T-helper 1 cell (primary cell): Measurements from ENCODE around the gene PDIK1L.

Source experiments
- DNase-seq, 5 donors: peaks; one replicate each; pipeline ENCODE4 v3.0.0-alpha.2; 2012 to 2020

The PDIK1L gene

DNA sequence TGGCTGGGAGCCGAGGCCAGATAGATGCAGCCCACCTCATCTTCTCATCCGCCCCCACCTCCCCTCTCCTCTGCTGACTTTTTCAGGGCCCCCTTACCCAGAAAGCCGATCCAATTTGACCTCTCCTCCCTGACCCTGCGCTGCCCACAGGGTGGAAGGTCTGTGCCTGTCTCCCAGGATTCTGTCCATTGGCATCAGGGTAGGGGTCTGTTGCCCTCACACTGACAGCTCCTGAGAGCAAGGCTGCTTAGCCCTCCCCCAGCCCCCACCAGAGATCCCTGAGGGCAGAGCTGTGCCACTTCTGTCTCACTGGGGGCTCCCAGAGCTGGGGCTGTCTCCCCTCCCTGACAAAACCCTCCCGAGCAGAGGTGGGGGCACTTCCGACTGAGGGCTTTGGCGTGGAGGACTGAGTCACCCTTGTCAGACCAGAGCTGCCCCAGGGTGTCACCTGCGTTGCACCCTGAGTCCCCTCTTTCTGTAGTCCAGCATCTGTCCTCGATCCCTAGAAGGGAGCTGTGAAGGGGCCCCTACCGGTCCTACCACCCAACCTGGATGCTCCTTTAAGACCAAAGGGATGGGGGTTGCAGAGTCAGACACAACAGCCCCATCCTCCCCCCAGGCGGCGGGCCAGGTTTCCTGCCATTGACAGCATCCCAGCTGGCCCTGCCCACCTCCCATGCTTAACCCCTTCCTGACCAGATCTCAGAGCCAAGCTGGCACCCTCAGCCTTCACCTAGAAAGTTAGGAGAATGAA lies 44.8 kb downstream of the PDIK1L start:
- DNase-seq: no peak

DNA sequence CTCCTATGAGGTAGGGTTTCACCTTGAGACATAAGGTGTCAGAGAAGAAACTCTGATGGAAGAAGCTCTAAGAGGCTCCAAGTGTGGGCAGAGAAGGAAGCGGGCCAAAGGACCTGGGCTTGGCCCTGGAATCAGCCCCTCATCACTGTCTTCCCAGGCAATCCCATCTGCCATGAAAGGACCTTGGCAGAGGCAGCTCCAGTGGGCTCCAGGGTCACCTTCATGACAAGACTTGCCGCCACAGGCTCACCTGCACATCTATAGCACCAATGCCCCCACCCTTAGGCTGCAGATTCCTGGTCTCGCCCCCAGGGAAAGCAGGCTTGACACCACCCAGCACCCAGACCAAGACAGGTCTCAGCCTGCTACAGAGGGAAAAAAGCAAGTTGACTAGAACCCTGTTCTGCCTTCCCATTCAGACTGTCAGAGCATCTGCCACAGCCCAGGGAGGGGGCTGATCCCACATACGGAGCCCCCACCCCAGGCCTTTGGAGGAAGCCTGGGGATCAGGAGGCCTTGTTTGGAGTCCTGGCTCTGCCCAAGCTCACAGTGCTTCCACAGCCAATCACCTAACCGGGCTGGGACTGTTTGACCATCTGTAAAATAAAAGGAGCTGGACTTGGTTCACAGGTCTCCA lies 46.8 kb downstream of the PDIK1L start:
- no peak for DNase-seq

DNA sequence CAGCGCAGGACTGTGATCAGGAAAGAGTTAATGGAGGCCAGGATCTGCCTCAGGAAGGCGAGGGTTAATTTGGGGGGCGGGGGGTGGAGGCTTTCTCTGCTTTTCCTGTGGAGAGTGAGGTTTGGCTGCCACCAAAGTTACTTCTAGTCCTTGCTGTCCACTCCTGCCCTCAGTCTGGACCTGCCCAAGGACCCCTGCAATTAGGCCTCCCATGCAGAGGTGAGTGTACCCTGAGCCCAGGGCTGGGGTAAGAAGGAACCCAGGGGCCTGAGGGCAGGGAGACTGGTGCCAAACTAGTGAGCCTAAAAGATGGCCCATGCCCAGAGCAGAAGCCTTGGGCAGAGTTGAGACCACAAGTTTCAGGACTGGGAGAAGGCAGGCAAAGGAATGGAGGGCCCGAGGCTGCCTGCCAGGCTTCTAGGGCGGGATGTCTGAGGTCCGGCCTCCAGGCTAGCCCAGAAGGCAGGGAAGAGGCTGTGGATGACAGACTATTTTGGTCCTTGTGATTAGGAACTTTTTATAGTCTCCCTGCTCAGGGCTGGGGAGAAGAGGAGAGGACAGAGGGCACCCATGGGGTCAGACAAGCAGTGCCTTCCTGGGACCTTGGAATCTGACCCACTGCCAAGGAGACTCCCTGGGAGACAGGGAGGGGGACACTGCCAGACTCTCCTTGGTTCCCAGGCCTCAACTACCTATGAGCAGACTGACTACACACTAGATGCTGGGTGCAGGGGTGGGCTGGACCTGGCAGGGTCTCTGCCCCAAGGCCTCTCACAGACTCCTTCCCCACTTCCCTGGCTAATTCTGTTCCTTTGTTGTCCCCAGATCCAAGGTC lies 47.5 kb downstream of the PDIK1L start, which contains the start of gene FAM110D:
FAM110D (plus strand) TSS at position 172 of the 835 bp plus-strand sequence. CDS start 2,213 bp downstream, outside the sequence.
- no peak for DNase-seq

DNA sequence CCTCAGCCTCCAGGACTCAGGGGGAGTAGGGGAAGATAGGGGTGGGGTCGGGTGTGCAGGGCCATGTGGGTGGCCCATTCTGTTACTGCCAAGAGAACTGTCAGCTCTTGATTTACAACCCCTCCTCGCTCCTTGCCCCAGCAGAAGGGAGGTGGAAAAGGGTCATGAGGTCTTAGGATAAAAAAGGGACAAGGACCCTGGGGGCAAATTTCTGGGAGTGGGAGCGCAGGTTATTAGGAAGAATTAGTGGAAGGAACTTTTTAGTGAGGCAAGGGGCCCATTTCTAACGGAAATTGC lies 48.1 kb downstream of the PDIK1L start:
- DNase-seq: no peak

DNA sequence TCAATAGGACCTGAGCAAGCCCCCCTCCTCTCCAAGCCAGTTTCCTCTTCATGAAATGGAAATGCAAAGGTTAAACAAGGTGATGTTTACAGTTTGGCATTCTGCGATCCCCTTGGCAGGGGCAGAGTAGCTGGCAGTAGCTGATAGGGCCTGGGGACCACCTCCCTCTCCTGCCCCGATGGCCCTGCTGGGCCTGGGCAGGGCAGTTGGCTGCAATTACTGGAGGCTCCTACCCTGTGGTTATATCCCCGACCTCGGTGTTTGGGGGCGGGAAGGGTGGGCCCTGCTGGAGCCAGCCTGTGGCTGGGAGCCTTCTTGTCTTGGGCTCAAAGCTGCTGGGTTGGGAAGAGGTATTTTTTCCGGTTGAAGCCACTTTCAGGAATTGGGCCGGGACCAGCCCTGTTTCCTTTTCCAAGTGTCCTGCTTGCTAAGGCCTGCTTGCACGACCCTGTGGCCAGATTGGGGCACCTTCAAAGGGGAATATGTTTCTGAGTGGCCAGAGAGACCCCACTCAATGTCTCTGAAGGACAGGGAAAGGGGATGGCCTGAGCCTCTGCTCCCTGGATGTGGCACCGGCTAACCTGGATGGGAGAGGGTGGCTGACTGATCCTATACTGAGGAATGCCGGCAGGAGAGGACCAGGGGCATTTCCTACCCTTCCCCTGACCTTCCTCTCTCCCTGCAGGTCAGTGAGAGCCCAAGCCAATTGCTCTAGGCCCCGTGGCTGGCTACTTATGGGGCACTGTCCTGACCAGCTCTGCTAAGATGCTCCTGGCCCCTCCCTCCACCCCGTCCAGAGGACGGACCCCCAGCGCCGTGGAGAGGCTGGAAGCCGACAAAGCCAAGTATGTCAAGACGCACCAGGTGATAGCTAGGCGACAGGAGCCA lies 49.1 kb downstream of the PDIK1L start:
- no peak for DNase-seq

DNA sequence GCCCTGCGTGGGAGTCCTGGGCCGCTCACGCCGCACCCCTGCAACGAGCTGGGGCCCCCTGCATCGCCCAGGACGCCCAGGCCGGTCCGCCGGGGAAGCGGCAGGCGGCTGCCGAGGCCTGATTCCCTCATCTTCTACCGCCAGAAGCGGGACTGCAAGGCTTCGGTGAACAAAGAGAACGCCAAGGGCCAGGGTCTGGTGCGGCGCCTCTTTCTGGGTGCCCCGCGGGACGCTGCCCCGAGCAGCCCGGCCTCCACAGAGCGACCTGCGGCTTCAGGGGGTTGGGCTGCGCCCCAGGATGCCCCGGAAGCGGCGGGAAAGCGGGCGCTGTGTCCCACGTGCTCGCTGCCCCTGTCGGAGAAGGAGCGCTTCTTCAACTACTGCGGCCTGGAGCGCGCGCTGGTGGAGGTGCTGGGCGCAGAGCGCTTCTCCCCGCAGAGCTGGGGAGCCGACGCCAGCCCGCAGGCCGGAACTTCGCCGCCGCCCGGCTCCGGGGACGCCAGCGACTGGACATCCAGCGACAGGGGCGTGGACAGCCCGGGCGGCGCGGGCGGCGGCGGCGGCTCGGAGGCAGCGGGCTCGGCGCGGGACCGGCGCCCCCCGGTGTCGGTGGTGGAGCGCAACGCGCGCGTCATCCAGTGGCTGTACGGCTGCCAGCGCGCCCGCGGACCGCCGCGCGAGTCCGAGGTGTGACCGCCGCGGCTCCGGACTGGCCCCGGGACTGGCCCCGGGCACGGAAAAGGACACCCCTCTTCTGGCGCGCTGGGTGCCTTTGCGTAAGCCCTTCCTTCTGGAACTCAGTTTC lies 50.0 kb downstream of the PDIK1L start:
- peak in 3 of 5 donors; percentile 20 to 34 (median 33) for DNase-seq

DNA sequence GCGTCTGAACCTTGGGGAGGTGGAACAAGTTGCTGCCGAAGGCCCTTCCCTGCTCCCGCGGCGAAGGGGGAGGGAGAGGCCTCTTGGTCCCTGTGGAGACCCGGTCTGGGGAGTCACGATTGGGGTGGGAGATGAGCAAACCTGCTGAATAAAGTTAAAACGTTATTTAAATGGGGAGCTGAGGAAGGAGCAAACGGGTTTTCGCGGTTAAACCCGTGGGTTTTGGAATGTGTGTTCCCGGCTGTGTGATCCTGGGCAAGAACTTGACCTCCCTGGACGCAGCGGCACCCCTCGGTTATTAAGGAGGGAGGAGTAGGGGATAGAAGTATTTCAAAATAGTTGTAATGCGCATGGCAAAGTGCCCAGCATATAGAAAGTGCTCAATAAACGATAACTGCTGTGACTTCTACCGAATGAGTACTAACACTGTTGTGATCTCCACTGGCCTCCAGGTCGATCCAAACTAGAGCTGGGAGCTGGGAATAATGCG lies 50.6 kb downstream of the PDIK1L start:
- no peak for DNase-seq

DNA sequence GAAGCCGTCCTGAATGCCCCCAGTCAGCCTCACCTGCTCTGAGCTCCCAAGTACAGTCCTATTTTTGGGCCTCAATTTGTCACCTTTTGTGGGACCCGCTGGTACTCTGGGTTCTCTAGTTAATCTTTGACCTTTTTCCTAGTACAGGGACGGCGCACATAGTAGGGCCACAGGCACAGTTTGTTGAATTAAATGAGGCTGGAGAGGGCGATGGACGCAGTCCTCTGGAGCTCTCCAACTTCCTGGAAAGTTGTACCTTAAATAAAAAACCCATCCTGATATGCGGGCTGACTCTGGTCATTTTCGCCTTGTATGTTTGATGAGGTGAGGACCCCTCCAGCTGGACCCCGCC lies 52.0 kb downstream of the PDIK1L start:
- no peak for DNase-seq

DNA sequence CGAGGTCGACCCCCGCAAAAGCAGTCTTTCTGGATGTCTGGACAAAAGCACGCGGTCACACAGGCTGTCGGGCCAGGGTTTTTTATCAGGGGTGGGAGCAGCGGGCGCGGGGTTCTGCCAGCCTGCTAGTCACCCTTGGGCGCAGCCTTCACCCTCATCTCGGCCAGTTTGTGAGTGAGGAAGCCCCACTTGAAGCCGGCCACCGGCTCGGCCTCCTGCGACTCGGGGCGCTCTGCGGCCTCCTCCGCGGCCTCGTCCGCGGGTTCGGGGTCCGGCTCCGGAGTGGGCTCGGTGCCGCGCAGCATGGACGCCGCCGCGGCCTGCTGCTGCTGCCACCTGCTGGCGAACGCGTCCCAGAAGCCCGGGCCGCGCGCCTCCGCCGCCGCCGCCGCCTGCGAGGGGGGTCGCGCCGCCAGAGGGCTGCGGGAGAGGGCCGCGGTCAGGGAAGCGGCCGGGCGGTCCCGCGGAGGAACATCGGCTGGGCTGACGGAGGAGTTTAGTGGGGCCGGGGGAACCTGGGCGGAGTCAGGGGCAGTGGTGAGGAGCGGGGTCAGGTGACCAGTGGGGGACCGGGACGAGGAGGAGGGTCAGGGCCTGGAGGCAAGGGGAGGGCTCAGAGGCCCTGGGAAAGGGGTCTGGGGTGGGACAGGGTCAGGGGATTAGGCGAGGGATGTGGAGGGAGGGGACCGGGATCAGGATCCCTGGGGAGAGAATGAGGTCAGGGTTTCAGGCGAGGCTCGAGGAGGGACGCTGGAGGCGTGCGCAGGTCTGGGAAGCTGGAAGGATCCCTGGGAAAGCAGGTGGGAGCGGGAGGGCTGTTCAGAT lies 52.6 kb downstream of the PDIK1L start:
- DNase-seq: peak in 4 of 5 donors; percentile 22 to 51 (median 34)

DNA sequence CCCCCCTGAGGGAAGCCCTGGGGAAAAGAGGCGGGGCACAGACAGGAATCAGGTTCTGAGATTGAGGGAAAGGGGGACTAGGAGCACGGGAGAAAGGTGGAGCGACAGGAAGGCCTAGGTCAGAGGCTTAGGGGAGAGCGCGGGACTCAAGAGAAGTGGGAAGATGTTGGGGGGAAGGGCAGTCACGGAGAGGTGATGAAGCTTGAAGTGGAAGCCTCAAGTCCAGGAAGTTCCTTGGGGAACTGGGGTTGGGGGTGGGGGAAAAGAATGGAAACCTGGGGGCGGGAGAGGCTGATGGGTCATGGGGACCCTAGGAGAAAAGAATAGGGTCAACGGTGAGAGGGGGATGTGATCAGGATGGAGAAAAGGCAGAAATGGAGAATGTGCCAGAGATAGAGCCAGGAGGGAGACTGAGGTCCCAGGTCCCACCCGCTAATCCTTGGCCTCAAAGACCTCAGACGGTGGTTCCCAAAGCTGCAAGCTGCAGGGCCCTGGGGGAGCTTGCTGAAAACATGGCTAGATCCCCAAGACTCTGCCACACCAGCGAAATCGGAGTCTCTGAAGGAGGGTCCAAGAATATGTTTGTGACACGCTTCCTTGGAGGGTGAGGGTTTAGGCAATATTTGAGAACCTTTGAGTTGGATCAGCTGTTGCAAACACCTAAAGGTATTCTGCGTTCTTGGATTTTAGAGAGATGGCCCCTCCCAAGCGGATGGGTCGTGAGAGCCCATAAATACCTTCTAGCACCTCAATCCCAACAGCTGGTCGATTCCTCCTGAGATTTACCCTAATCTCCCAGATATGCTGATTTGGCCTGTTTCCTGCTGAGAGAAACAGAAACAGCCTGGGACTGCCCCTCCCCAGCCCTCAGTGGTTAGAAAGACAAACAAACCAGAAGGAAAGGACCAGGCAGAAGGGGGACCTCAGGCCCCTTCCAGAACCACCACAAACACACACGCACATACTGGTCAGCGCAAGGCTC lies 53.5 kb downstream of the PDIK1L start:
- DNase-seq: no peak

DNA sequence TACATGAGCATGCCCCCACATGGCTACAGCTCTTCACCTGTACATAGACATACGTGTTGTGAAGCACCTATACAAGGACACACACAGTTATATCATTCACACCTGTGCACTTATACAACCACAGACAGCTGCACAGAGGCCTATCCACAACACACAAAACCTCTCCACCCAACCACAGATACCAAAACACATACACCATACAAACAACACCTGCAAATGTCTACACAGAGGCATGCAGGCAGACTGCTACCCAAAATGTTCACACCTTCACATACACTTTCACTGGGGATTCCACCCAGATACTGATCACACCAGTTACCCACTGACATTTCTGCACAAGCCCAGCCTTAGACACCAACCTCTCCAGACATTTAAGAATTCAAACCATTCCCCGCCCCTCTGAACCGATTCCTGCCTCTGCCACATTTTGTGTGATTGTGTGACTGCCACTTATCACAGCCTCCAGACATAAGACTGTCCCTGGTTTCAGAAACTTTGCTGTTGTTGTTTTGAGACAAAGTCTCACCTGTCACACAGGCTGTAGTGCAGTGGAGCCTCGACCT lies 55.2 kb downstream of the PDIK1L start:
- DNase-seq: peak in 1 of 5 donors; percentile 35

DNA sequence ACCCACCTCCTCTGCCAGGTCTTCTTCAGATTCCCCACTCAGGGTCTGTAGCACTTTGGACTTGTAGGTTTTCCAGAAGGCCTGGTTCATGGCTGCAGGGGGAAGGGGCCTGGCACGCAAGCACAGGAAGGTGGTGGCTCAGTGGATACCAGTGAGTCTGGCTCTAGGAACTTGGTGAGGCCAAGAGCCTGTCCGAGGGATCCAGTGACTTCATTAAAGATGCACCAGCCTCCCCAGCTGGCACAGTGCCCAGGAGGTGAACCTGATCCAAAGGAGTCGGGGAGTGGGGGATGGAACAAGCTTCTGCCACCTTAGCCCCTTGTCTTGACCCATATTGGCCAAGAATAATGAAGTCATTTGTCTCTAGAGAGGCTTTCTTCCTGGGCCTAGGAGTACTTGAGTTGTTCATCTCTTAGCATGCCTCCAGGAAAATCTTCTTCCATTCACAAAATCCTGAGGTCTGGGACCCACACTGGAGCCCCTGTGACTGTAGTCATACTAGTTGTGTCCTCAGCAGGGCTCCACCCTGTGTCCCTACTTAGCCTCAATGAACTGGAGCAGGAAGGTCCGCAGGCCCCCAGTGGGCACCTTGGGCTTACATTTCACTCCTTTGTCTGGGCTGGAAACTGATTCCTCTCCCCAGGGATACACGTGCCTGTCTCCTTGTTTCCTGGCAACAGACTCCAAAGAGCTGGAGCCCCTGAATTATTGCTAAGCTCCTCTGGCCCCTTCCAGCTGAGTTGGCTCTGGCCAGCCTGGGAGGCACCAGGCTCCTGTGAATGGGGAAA lies 57.0 kb downstream of the PDIK1L start, which contains the start of gene C1orf232:
C1orf232 (minus strand) TSS at position 554 of the 788 bp plus-strand sequence; CDS start at position 90, 464 bp downstream.
- no peak for DNase-seq

DNA sequence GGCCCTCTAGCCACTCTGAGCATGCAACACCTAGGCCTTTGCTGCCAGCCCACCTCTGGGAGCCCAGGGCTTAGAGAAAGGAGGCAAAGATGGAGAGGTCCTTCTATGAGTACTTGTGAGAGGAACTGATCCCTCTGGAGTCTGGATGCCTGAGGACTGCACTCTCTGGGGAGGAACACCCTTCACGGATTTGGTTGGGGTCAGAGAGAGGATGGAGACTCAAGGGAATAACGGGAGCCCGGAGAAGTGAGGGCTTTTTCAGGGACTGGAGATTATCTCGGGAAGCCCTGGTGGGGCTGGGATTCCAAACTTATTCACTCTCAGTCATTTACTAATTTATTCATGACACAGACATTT lies 57.6 kb downstream of the PDIK1L start:
- no peak for DNase-seq

DNA sequence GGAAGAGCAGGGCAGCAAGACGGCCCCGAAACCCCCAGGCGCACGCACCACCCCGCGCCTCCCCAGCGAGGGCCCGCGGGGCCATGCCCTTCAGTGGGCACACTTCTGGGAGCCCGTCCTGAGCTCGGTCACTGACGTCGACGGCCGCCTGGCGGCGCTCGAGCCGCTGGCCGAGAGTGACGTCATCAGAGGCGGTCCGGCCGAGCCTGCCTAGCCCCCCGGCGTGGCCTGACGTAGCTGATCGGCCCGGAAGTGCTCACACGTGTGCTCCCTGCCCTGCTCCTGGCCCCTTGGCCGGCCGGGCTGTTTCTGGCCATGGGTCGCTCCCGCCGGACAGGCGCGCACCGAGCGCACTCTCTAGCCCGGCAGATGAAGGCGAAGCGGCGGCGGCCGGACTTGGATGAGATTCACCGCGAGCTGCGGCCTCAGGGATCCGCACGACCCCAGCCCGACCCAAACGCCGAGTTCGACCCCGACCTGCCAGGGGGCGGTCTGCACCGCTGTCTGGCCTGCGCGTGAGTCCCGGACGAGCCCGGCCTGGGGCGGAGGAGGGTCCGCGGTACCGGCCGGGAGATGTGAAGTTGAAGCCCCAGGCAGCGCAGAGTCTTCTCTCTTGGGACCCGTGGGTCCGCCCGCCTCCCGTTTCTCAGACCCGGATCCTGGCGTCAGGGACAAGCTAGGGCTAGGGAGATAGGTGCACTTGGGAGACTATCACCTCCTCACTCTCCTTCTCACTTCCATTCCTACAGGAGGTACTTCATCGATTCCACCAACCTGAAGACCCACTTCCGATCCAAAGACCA lies 58.2 kb downstream of the PDIK1L start, which contains the start of gene ZNF593:
ZNF593 (plus strand) TSS at position 240 of the 803 bp plus-strand sequence; CDS start at position 316, 76 bp downstream.
- peak; percentile 64 to 89 (median 77) for DNase-seq

DNA sequence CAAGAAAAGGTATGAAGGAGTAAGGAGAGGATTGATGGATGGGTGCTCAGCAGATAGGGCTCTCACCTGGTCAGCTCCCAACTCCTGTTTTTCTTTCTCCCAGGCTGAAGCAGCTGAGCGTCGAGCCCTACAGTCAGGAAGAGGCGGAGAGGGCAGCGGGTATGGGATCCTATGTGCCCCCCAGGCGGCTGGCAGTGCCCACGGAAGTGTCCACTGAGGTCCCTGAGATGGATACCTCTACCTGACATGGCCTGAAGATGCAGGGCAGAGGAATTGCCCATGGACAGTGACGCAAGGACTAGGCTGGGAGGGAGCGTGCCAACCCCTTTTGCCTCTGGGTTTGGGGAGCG lies 58.8 kb downstream of the PDIK1L start:
- DNase-seq: no peak

DNA sequence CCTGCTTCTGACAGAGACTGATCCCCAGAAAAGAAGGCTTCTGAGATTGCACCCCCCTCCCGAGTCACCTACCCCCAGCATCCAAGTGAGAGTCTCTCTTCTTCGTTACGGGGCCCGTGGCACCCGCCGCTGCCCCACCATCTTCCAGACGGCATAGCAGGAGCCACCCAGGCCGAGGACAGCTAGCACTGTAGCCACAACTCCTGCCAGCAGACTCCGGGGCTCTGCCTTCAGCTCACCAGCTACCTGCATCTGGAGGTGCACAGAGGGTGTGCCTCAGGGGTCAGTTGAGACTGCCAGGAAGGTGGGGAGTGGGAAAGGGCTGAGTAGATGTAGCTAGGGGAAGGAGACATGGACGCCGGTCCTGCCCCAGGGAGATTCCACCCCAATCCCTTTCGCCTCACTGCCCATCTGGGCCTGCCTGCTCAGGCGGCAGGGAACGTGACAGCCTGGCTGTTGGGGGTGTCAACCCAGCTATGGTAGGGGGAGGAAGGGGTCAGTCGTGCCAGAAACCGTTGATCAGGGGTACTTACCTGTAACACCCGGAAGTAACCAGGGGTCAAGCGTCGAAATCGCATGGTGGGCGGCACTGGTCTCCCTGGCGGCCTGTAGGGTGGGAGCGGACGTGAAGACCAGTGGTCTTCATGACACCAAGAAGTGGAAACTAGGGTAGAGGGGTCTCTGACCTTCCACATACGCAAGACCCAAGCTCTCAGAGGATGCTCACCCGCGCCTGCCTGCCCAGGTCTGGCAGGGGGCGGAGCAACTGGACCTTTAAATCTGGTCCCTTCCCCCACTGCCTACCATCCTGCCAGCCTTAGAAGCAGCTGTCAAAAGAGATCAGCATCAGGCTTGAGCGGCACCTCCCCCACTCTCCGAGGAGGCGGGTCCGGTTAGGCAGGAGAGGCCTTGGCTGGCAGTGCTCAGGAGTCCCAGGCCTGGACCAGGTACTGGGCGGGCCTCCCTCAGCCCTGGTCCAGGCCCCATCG lies 59.8 kb downstream of the PDIK1L start, which contains the start of gene ZNF593OS:
ZNF593OS (minus strand) TSS at position 749 of the 989 bp plus-strand sequence; CDS start at position 578, 171 bp downstream.
- DNase-seq: no peak
